Adrenal gland (tissue), 12 donors: ENCODE data around the gene SLC39A7. TPM values are rescaled to one million over a fixed set of nuclear protein-coding genes. Genes with fewer than 3 reads are reported as not detected.

Source experiments
- DNase-seq, 7 donors: peaks; one replicate each; pipeline ENCODE4 v3.0.0-alpha.2; 2019 to 2020
- H3K27ac ChIP-seq, 5 donors: fragments of 200-600 bp; sonication (generic) in 4 of 5; 1 replicate in 3 of 5; 2 replicates in 2 of 5; pipeline versions ENCODE4 v1.5.1 to v1.8.0; 2016 to 2020; ENCODE audit warnings: mild to moderate bottlenecking in 1 of 5
- H3K27me3 ChIP-seq: fragments of 200-600 bp; 2 replicates; pipeline ENCODE4 v1.8.0; 2021
- H3K36me3 ChIP-seq, 2 donors: fragments of 200-600 bp; replicated peaks in 1 of 2; 1 replicate in 1 of 2; 2 replicates in 1 of 2; pipeline versions ENCODE4 v1.5.1 to v1.8.0; 2018 to 2022
- H3K4me1 ChIP-seq, 2 donors: fragments of 200-600 bp; replicated peaks in 1 of 2; 1 replicate in 1 of 2; 2 replicates in 1 of 2; pipeline versions ENCODE4 v1.5.1 to v1.8.0; 2018 to 2021
- H3K4me3 ChIP-seq, 4 donors: fragments of 200-600 bp; sonication (generic) in 3 of 4; one replicate each; pipeline ENCODE4 v1.5.1; 2016 to 2018
- H3K9me3 ChIP-seq, 3 donors: fragments of 200-600 bp; sonication (generic) in 1 of 3; replicated peaks in 1 of 3; 1 replicate in 2 of 3; 2 replicates in 1 of 3; pipeline versions ENCODE4 v1.5.1 to v1.8.0; 2016 to 2021
- CTCF ChIP-seq, 6 experiments: fragments of 450-650 bp in 4 of 6; fragments of 200-600 bp in 2 of 6; sonication (generic) in 1 of 6; IDR thresholded peaks; 1 replicate in 5 of 6; 2 replicates in 1 of 6; pipeline versions ENCODE4 v1.5.1 to v1.8.0; 2016 to 2021; ENCODE audit warnings: antibody characterized with exemption in 6 of 6, mild to moderate bottlenecking in 2 of 6, moderate library complexity in 1 of 6
- POLR2A ChIP-seq, 2 donors: fragments of 450-650 bp; IDR thresholded peaks; one replicate each; pipeline ENCODE4 v1.6.1; 2017; ENCODE audit warnings: antibody characterized with exemption in 2 of 2, mild to moderate bottlenecking in 2 of 2, moderate library complexity in 1 of 2
- WGBS, 4 donors: extraction: QIAGEN DNeasy Blood & Tissue Kit in 2 of 4; methylation state at CpG; one replicate each; pipeline versions ENCODE4 v1.1.5 to v1.1.7; 2013 to 2017; 5-methylcytosine and 5-hydroxymethylcytosine counted together
- intact Hi-C, 2 donors: fragments of 100-400 bp; cut with DNase I; formaldehyde crosslinking; loops; one replicate each; pipeline versions ENCODE4 v1.14.1 to v1.15.0; 2022 to 2023
- polyA plus RNA-seq, 3 donors: library from polyadenylated mRNA; stranded (reverse); fragments of 200-250 nt in 2 of 3; fragments of 350-450 nt in 1 of 3; fragmentation: Illumina TruSeq in 1 of 3; extraction: RNeasy Lipid Tissue Mini Kit (QIAGEN cat#74804) in 1 of 3; gene quantifications; one replicate each; pipeline ENCODE4 v1.2.3, GENCODE V29; 2013 to 2014
- total RNA-seq, 9 donors: library from RNA; depleted of rRNA in 4 of 9; stranded (reverse); fragments of >200 nt in 4 of 9; fragments of 120-200 nt in 1 of 9; fragmentation: NEBNext Ultra II Directional in 1 of 9; extraction: Animal tissue kit (Norgen Biotek cat#: 25700) in 1 of 9; gene quantifications; one replicate each; pipeline versions ENCODE4 v1.1.0 to v1.2.4, GENCODE V29; 2013 to 2023
- donor health status: healthy with polysubstance abuse.
- donor health status: Bipolar disorder and iron deficiency.
- donor health status: DM: yes; HTN: yes; CAD: no.
- donor health status: DM: no; HTN: no; CAD: no.
- donor health status: DM: no; HTN: no; CAD: no.
- donor health status: DM: yes; HTN: yes; CAD: no.

The SLC39A7 gene
- total and polyA plus RNA-seq, 12 donors, result 44.4 to 239 (median 111) TPM

- no peak for DNase-seq
- WGBS, 4 donors, result 78 to 89% (median 83%) methylated on average over 18 to 19 of the region's 19 CpGs
These were observed 22.9 kb upstream of the SLC39A7 start for GRCh38 chr6:33177552-33178446.

GRCh38 chr6:33178755-33179475, 21.8 kb upstream of the SLC39A7 start:
- H3K27me3 ChIP-seq, result no peaks in the 10 kb centered on the region
- intact Hi-C loops, result loop anchor here in 1 of 2 donors (5.0 kb wide), 1 partner anchor 53 kb away; no protein-coding TSS in a partner anchor
- no peaks in the 10 kb centered on the region for H3K9me3 ChIP-seq
- H3K4me3 ChIP-seq, result no peak overlapping the region
- WGBS, 4 donors, result 87 to 92% (median 90%) methylated on average over 8 to 10 of the region's 10 CpGs
- no peaks in the 10 kb centered on the region for H3K36me3 ChIP-seq
- TF ChIP-seq POLR2A (IDR thresholded peaks at IDR 0.05), result no peak
- TF ChIP-seq CTCF (IDR thresholded peaks at IDR 0.05), result no peak
- H3K27ac ChIP-seq, result no peak overlapping the region
- no peak for DNase-seq
- no peaks in the 10 kb centered on the region for H3K4me1 ChIP-seq

More at GRCh38 chr6:33177552-33178446, 22.9 kb upstream of the SLC39A7 start:
- TF ChIP-seq CTCF (IDR thresholded peaks at IDR 0.05) (no peak), POLR2A (IDR thresholded peaks at IDR 0.05) (no peak)
- intact Hi-C loops, result loop anchor here in 1 of 2 donors (5.0 kb wide), 1 partner anchor 55 kb away; no protein-coding TSS in a partner anchor
- Histone ChIP-seq H3K9me3 (no peaks in the 10 kb centered on the region), H3K27me3 (no peaks in the 10 kb centered on the region), H3K4me3 (no peak overlapping the region), H3K4me1 (no peaks in the 10 kb centered on the region), H3K27ac (no peak overlapping the region), H3K36me3 (no peaks in the 10 kb centered on the region)

- 85 to 93% (median 87%) methylated on average over 7 of the region's 7 CpGs for WGBS, 4 donors
- H3K27me3 ChIP-seq, result no peaks in the 10 kb centered on the region
These were observed 19.5 kb upstream of the SLC39A7 start for GRCh38 chr6:33181141-33181540.

More at GRCh38 chr6:33181141-33181540, 19.5 kb upstream of the SLC39A7 start:
- no peak for DNase-seq
- no peak for TF ChIP-seq POLR2A (IDR thresholded peaks at IDR 0.05)
- TF ChIP-seq CTCF (IDR thresholded peaks at IDR 0.05), result no peak
- no peaks in the 10 kb centered on the region for H3K9me3 ChIP-seq
- H3K4me1 ChIP-seq, result no peaks in the 10 kb centered on the region
- H3K4me3 ChIP-seq, result no peak overlapping the region
- intact Hi-C loops, result no loop called here
- no peak overlapping the region for H3K27ac ChIP-seq
- no peaks in the 10 kb centered on the region for H3K36me3 ChIP-seq
